OCI-LY7 (cell line): ENCODE data around the gene SEZ6.

ENCODE experiments used
- CTCF ChIP-seq: fragments of 200-600 bp; sonication (generic); conservative IDR thresholded peaks from 2 replicates; pipeline ENCODE4 v1.5.1; 2014; ENCODE audit warnings: mild to moderate bottlenecking, antibody characterized with exemption, low read length, moderate library complexity, mixed read lengths
- EZH2phosphoT487 ChIP-seq: fragments of 200-600 bp; sonication (generic); IDR thresholded peaks from 2 replicates; pipeline ENCODE4 v1.6.1; 2018; ENCODE audit warnings: low read depth, borderline replicate concordance, mild to moderate bottlenecking, mixed run types, antibody characterized with exemption, low read length, moderate library complexity, mixed read lengths

GRCh38 chr17:29024316-29024952, 18.6 kb upstream of the SEZ6 start:
- TF ChIP-seq CTCF (no peak), EZH2phosphoT487 (no peak)
